K562 (cell line): ENCODE data around the gene SNU13. TPM values are rescaled to one million over a fixed set of nuclear protein-coding genes. Genes with fewer than 3 reads are reported as not detected.

ENCODE experiments used
- ARID1B ChIP-seq: fragments of 450-650 bp; IDR thresholded peaks from 2 replicates; pipeline ENCODE4 v1.6.1; 2016; ENCODE audit warnings: antibody characterized with exemption, mild to moderate bottlenecking, inconsistent platforms
- ATF7 ChIP-seq: fragments of 450-650 bp; IDR thresholded peaks from 2 replicates; pipeline ENCODE4 v1.7.1; 2014; ENCODE audit warnings: mild to moderate bottlenecking, moderate library complexity
- CREM ChIP-seq: IDR thresholded peaks from 2 replicates; pipeline ENCODE4 v1.6.1; 2014; ENCODE audit warnings: antibody characterized with exemption, low read depth
- EP300 ChIP-seq: IDR thresholded peaks from 2 replicates; pipeline ENCODE4 v1.6.1; 2012; ENCODE audit warnings: low read length, improper control_type of control experiment
- HDAC2 ChIP-seq: fragments of 450-650 bp; IDR thresholded peaks from 2 replicates; pipeline ENCODE4 v1.6.1; 2016; ENCODE audit warnings: mild to moderate bottlenecking
- JUND ChIP-seq, 2 experiments: IDR thresholded peaks; 2 replicates in 1 of 2; 3 replicates in 1 of 2; pipeline ENCODE4 v1.6.1; 2011; ENCODE audit warnings: borderline replicate concordance in 2 of 2, low read depth in 2 of 2, low read length in 2 of 2, improper control_type of control experiment in 1 of 2, missing biosample characterization in 1 of 2, missing genetic modification characterization in 1 of 2, missing genetic modification reagents in 1 of 2
- LEF1 ChIP-seq: fragments of 450-650 bp; IDR thresholded peaks from 2 replicates; pipeline ENCODE4 v1.6.1; 2016; ENCODE audit warnings: mild to moderate bottlenecking
- PKNOX1 ChIP-seq: fragments of 450-650 bp; IDR thresholded peaks from 2 replicates; pipeline ENCODE4 v1.6.1; 2016
- RBM14 ChIP-seq: fragments of 200-400 bp; formaldehyde crosslinking; IDR thresholded peaks from 2 replicates; pipeline ENCODE4 v1.6.1; 2018; ENCODE audit warnings: low read depth, mild to moderate bottlenecking, low read length, moderate library complexity, borderline replicate concordance; ENCODE audit not compliant: insufficient read depth
- RNF2 ChIP-seq: sonication (generic); IDR thresholded peaks from 2 replicates; pipeline ENCODE4 v1.6.1; 2016
- SRSF1 ChIP-seq: fragments of 200-400 bp; formaldehyde crosslinking; IDR thresholded peaks from 2 replicates; pipeline ENCODE4 v1.6.1; 2017; ENCODE audit warnings: mild to moderate bottlenecking, low read depth, low read length, moderate library complexity
- ZNF232 ChIP-seq: sonication (generic); formaldehyde crosslinking; IDR thresholded peaks from 2 replicates; pipeline ENCODE4 v1.8.0; 2022; ENCODE audit warnings: mild to moderate bottlenecking, missing genetic modification reagents
- ZNF318 ChIP-seq, 2 experiments: fragments of 450-650 bp; IDR thresholded peaks; 2 replicates each; pipeline ENCODE4 v1.6.1; 2016; ENCODE audit warnings: mild to moderate bottlenecking in 2 of 2, borderline replicate concordance in 1 of 2, low read depth in 1 of 2, moderate library complexity in 1 of 2
- ZNF592 ChIP-seq: fragments of 450-650 bp; IDR thresholded peaks from 2 replicates; pipeline ENCODE4 v1.6.1; 2017; ENCODE audit warnings: antibody characterized with exemption, mild to moderate bottlenecking
- polyA plus RNA-seq, 8 experiments: library from polyadenylated mRNA; depleted of rRNA in 4 of 8; stranded (reverse) in 5 of 8; unstranded in 3 of 8; fragments of >200 nt; fragmentation: Nextera tagmentation in 2 of 8; fragmentation: Illumina TruSeq in 1 of 8; extraction: Ambion mirVana in 2 of 8; extraction: Trizol in 1 of 8; gene quantifications; 2 replicates each; pipeline versions ENCODE4 v1.2.1 to v1.2.3, GENCODE V29; 2011 to 2014; ENCODE audit warnings: inconsistent platforms in 1 of 8, missing spikeins in 1 of 8
- total RNA-seq, 7 experiments: library from RNA; depleted of rRNA in 6 of 7; stranded (reverse); fragments of >200 nt in 6 of 7; fragmentation: Illumina TruSeq in 2 of 7; extraction: Trizol in 2 of 7; gene quantifications; 2 replicates each; pipeline versions ENCODE4 v1.2.1 to v1.2.3, GENCODE V29; 2011 to 2021; ENCODE audit warnings: low replicate concordance in 1 of 7

The SNU13 gene
- total and polyA plus RNA-seq, 9 of the 15 experiments (the other 6 are each of a cell fraction or from before 2014, with no cell fraction given), result 185 to 981 (median 283) TPM

GRCh38 chr22:41725510-41726110 lies 36.9 kb upstream of the SNU13 start (continued):
- TF ChIP-seq CREM (peak; percentile 21; the same call in 1 of the 2 replicates), ATF7 (peak; percentile 75), HDAC2 (0 out of 2 replicates have a peak, but pooled peaks have one; percentile 51), ARID1B (peak; percentile 78), LEF1 (0 out of 2 replicates have a peak, but pooled peaks have one; percentile 34), ZNF592 (peak; percentile 74), ZNF232 (CRISPR knock-in tag) (no peak), ZNF318 (IDR thresholded peaks at IDR 0.05; ENCODE audit: borderline replicate concordance in 1 of 2, low read depth in 1 of 2) (no peak), RNF2 (no peak), PKNOX1 (peak; percentile 59), JUND (IDR thresholded peaks at IDR 0.05; ENCODE audit: borderline replicate concordance, low read depth, low read length) (peak; percentile 93), JUND (tag; IDR thresholded peaks at IDR 0.05; ENCODE audit: borderline replicate concordance, low read depth, low read length) (peak; percentile 86; the same call in 2 of the 3 replicates), SRSF1 (no peak), EP300 (peak; percentile 37; the same call in 1 of the 2 replicates), RBM14 (no peak)
